ENCODE results near the gene RERG.

DNA sequence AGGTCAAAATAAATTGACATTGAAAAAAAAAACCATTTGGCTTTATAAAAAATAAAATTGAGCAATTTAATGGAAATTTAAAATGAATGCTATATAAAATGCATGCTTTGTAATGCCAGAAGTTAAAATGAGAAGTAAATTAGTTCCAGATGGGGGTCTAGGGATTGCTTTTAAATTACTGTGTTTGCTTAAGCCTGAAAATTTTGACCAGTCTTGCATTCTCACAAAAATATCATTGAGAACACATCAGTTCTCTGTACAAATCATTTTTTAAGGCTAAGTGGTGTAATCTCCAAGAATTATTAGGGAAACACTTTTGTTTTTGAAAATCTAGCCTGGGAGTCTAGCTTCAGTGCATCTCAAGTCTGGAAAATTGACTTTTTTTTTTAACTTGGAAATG is 90.7 kb downstream of the RERG start:
- TF ChIP-seq POLR2A (IDR thresholded peaks at IDR 0.05) = no peak
- TF ChIP-seq, protein P1, sequence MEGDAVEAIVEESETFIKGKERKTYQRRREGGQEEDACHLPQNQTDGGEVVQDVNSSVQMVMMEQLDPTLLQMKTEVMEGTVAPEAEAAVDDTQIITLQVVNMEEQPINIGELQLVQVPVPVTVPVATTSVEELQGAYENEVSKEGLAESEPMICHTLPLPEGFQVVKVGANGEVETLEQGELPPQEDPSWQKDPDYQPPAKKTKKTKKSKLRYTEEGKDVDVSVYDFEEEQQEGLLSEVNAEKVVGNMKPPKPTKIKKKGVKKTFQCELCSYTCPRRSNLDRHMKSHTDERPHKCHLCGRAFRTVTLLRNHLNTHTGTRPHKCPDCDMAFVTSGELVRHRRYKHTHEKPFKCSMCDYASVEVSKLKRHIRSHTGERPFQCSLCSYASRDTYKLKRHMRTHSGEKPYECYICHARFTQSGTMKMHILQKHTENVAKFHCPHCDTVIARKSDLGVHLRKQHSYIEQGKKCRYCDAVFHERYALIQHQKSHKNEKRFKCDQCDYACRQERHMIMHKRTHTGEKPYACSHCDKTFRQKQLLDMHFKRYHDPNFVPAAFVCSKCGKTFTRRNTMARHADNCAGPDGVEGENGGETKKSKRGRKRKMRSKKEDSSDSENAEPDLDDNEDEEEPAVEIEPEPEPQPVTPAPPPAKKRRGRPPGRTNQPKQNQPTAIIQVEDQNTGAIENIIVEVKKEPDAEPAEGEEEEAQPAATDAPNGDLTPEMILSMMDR (IDR thresholded peaks at IDR 0.05) = no peak

Measured in lower leg skin (tissue), 3 donors.